HEK293 (cell line): Measurements from ENCODE around the gene GRP.

Experiments used
- CTCF ChIA-PET: fragments of 350-600 bp; formaldehyde crosslinking; extraction: SDS; loops from one replicate; lab custom pipeline; 2021; ENCODE audit warnings: antibody characterized with exemption; lab: Yijun Ruan, JAX
- POLR2A ChIA-PET: fragments of 300-600 bp; formaldehyde crosslinking; extraction: SDS; loops from one replicate; lab custom pipeline; 2020; ENCODE audit warnings: antibody characterized with exemption, inconsistent platforms; lab: Yijun Ruan, JAX
- H3K27ac ChIP-seq: fragments of 200-500 bp; sonication (Bioruptor generic); 2 replicates; pipeline ENCODE4 v1.5.1; 2014; ENCODE audit warnings: low read depth, low read length, control low read depth, inconsistent platforms; ENCODE audit errors: extremely low read depth
- H3K36me3 ChIP-seq, 2 experiments: fragments of 200-500 bp in 1 of 2; sonication (Bioruptor generic) in 1 of 2; 1 replicate in 1 of 2; 2 replicates in 1 of 2; pipeline ENCODE4 v1.5.1; 2014 to 2017; ENCODE audit warnings: inconsistent platforms in 2 of 2, low read length in 2 of 2; ENCODE audit not compliant: control insufficient read depth in 2 of 2, insufficient read depth in 1 of 2
- H3K4me1 ChIP-seq: fragments of 200-500 bp; sonication (Bioruptor generic); 2 replicates; pipeline ENCODE4 v1.5.1; 2014; ENCODE audit warnings: mild to moderate bottlenecking, low read length, inconsistent platforms; ENCODE audit not compliant: control insufficient read depth, insufficient read depth
- H3K4me3 ChIP-seq: 2 replicates; pipeline ENCODE4 v1.5.1; 2011; ENCODE audit warnings: low read depth, mild to moderate bottlenecking, control low read depth, low read length, moderate library complexity
- H3K9me3 ChIP-seq: fragments of 200-500 bp; sonication (Bioruptor generic); 2 replicates; pipeline ENCODE4 v1.5.1; 2014; ENCODE audit warnings: low read depth, low read length, inconsistent platforms; ENCODE audit not compliant: control insufficient read depth, insufficient read depth
- EGR2 ChIP-seq: fragments of 450-650 bp; formaldehyde crosslinking; IDR thresholded peaks from 2 replicates; pipeline ENCODE4 v1.5.1; 2016; ENCODE audit warnings: low read depth, missing biosample characterization, missing genetic modification characterization
- GLIS1 ChIP-seq: fragments of 450-650 bp; formaldehyde crosslinking; IDR thresholded peaks from 2 replicates; pipeline ENCODE4 v1.5.1; 2016; ENCODE audit warnings: missing biosample characterization, missing genetic modification characterization
- SP3 ChIP-seq: fragments of 450-650 bp; formaldehyde crosslinking; IDR thresholded peaks from 2 replicates; pipeline ENCODE4 v1.5.1; 2016; ENCODE audit warnings: missing biosample characterization, missing genetic modification characterization
- WT1 ChIP-seq: fragments of 450-650 bp; formaldehyde crosslinking; IDR thresholded peaks from 2 replicates; pipeline ENCODE4 v1.5.1; 2016; ENCODE audit warnings: missing biosample characterization, missing genetic modification characterization
- ZFP3 ChIP-seq: fragments of 450-650 bp; formaldehyde crosslinking; IDR thresholded peaks from 2 replicates; pipeline ENCODE4 v1.5.1; 2016; ENCODE audit warnings: low read depth, missing biosample characterization, missing genetic modification characterization
- ZNF223 ChIP-seq: fragments of 450-650 bp; formaldehyde crosslinking; IDR thresholded peaks from 2 replicates; pipeline ENCODE4 v1.5.1; 2016; ENCODE audit warnings: missing biosample characterization, missing genetic modification characterization
- ZNF248 ChIP-seq: fragments of 450-650 bp; formaldehyde crosslinking; IDR thresholded peaks from 2 replicates; pipeline ENCODE4 v1.5.1; 2017; ENCODE audit warnings: missing biosample characterization, missing genetic modification characterization
- ZNF266 ChIP-seq: fragments of 450-650 bp; formaldehyde crosslinking; IDR thresholded peaks from 2 replicates; pipeline ENCODE4 v1.5.1; 2016; ENCODE audit warnings: missing biosample characterization, missing genetic modification characterization, low read depth
- ZNF292 ChIP-seq: fragments of 450-650 bp; formaldehyde crosslinking; IDR thresholded peaks from 2 replicates; pipeline ENCODE4 v1.5.1; 2016; ENCODE audit warnings: low read depth, missing biosample characterization, missing genetic modification characterization, borderline replicate concordance
- ZNF404 ChIP-seq: fragments of 450-650 bp; formaldehyde crosslinking; IDR thresholded peaks from 2 replicates; pipeline ENCODE4 v1.5.1; 2017; ENCODE audit warnings: missing biosample characterization, missing genetic modification characterization
- ZNF423 ChIP-seq: fragments of 450-650 bp; formaldehyde crosslinking; IDR thresholded peaks from 2 replicates; pipeline ENCODE4 v1.5.1; 2016; ENCODE audit warnings: missing biosample characterization, missing genetic modification characterization
- ZNF776 ChIP-seq: fragments of 450-650 bp; formaldehyde crosslinking; IDR thresholded peaks from 2 replicates; pipeline ENCODE4 v1.5.0; 2017; ENCODE audit warnings: missing biosample characterization, missing genetic modification characterization, borderline replicate concordance
- TF ChIP-seq, protein P1 (sequence below): fragments of 450-650 bp; formaldehyde crosslinking; IDR thresholded peaks from 2 replicates; pipeline ENCODE4 v1.5.1; 2016; ENCODE audit warnings: missing biosample characterization, missing genetic modification characterization
- TF ChIP-seq, protein P2 (sequence below): fragments of 450-650 bp; formaldehyde crosslinking; optimal IDR thresholded peaks from 2 replicates; pipeline ENCODE3; 2016; ENCODE audit warnings: missing biosample characterization, mild to moderate bottlenecking, missing genetic modification characterization
- TF ChIP-seq, protein P3 (sequence below): fragments of 450-650 bp; formaldehyde crosslinking; IDR thresholded peaks from 2 replicates; pipeline ENCODE4 v1.5.1; 2017; ENCODE audit warnings: missing biosample characterization, missing genetic modification characterization
- TF ChIP-seq, protein P4 (sequence below): fragments of 450-650 bp; formaldehyde crosslinking; IDR thresholded peaks from 2 replicates; pipeline ENCODE4 v1.5.1; 2016; ENCODE audit warnings: missing biosample characterization, missing genetic modification characterization
- TF ChIP-seq, protein P5 (sequence below): fragments of 450-650 bp; formaldehyde crosslinking; IDR thresholded peaks from 2 replicates; pipeline ENCODE4 v1.5.1; 2017; ENCODE audit warnings: missing biosample characterization, missing genetic modification characterization

The GRP gene

DNA sequence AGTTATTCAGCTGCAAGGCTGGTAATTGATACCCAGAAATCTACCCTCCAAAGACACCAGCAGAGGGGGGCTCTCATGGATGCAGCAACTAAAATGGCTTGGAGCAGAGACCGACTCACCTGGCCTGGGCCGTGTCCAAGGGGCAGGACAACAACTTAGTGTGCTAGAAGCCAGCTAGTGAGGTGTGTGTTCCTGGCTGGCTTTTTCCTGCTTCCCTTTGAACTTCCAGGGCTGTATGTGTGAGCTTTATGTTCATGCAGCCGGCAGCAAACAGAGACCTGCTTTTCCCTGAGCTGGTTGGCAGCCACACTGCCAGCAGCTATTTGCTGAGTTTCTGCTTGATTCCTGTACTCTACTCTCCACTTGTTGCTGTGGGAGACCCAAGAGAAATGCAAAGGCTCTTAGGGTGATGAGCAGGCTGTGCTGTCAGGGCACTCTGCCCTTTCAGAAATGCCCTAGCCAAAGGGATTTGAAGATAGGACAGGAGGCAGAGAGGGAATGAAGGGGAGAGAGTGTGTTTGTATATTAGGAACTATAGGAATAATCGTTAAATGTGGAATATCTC, 23.7 kb upstream of the GRP start:
- POLR2A ChIA-PET = no interaction called here
- TF ChIP-seq, protein P1, sequence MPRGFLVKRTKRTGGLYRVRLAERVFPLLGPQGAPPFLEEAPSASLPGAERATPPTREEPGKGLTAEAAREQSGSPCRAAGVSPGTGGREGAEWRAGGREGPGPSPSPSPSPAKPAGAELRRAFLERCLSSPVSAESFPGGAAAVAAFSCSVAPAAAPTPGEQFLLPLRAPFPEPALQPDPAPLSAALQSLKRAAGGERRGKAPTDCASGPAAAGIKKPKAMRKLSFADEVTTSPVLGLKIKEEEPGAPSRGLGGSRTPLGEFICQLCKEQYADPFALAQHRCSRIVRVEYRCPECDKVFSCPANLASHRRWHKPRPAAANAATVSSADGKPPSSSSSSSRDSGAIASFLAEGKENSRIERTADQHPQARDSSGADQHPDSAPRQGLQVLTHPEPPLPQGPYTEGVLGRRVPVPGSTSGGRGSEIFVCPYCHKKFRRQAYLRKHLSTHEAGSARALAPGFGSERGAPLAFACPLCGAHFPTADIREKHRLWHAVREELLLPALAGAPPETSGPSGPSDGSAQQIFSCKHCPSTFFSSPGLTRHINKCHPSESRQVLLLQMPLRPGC (tag by site-specific recombination) = no peak
- TF ChIP-seq ZNF292 (tag by site-specific recombination) = no peak
- TF ChIP-seq ZNF776 (tag by site-specific recombination) = no peak
- TF ChIP-seq EGR2 (tag by site-specific recombination) = no peak
- no peak for TF ChIP-seq ZNF404
- no peak for TF ChIP-seq SP3 (tag by site-specific recombination)

DNA sequence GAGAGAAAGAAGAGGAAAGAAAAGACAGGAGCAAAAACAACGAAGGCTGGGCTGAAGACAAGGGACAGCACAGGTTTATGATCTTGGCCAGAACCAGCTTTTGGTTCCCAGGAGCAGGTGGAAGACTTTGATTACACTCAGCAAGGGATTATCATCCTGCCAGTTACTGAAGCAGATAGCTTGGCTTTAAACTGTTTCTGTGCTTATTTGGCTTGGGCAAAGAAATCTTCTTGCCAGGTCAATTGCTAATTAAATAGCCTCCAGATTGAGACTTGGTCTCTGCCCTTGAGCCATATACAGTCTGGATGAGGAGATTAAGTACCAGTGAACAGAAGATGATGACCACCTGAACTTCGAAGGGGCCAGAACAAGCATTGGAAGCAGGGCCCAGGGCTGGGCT, 22.3 kb upstream of the GRP start:
- no peak overlapping the region for H3K4me3 ChIP-seq
- no peak overlapping the region for H3K27ac ChIP-seq
- no peaks in the 10 kb centered on the region for H3K9me3 ChIP-seq
- POLR2A ChIA-PET = no interaction called here
- H3K36me3 ChIP-seq = no peaks in the 10 kb centered on the region
- no peak for TF ChIP-seq GLIS1 (tag by site-specific recombination)
- no peak for TF ChIP-seq ZNF223 (tag by site-specific recombination)
- TF ChIP-seq, protein P2, sequence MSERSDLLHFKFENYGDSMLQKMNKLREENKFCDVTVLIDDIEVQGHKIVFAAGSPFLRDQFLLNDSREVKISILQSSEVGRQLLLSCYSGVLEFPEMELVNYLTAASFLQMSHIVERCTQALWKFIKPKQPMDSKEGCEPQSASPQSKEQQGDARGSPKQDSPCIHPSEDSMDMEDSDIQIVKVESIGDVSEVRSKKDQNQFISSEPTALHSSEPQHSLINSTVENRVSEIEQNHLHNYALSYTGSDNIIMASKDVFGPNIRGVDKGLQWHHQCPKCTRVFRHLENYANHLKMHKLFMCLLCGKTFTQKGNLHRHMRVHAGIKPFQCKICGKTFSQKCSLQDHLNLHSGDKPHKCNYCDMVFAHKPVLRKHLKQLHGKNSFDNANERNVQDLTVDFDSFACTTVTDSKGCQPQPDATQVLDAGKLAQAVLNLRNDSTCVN (tag by site-specific recombination) = no peak
- TF ChIP-seq WT1 = no peak
- TF ChIP-seq, protein P3, sequence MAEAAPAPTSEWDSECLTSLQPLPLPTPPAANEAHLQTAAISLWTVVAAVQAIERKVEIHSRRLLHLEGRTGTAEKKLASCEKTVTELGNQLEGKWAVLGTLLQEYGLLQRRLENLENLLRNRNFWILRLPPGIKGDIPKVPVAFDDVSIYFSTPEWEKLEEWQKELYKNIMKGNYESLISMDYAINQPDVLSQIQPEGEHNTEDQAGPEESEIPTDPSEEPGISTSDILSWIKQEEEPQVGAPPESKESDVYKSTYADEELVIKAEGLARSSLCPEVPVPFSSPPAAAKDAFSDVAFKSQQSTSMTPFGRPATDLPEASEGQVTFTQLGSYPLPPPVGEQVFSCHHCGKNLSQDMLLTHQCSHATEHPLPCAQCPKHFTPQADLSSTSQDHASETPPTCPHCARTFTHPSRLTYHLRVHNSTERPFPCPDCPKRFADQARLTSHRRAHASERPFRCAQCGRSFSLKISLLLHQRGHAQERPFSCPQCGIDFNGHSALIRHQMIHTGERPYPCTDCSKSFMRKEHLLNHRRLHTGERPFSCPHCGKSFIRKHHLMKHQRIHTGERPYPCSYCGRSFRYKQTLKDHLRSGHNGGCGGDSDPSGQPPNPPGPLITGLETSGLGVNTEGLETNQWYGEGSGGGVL (tag by site-specific recombination) = no peak
- TF ChIP-seq, protein P4, sequence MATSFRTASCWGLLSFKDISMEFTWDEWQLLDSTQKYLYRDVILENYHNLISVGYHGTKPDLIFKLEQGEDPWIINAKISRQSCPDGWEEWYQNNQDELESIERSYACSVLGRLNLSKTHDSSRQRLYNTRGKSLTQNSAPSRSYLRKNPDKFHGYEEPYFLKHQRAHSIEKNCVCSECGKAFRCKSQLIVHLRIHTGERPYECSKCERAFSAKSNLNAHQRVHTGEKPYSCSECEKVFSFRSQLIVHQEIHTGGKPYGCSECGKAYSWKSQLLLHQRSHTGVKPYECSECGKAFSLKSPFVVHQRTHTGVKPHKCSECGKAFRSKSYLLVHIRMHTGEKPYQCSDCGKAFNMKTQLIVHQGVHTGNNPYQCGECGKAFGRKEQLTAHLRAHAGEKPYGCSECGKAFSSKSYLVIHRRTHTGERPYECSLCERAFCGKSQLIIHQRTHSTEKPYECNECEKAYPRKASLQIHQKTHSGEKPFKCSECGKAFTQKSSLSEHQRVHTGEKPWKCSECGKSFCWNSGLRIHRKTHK (tag by site-specific recombination) = no peak
- no peak for TF ChIP-seq ZNF248
- TF ChIP-seq ZFP3 (tag by site-specific recombination) = no peak
- no peak for TF ChIP-seq ZNF266 (tag by site-specific recombination)
- TF ChIP-seq, protein P5, sequence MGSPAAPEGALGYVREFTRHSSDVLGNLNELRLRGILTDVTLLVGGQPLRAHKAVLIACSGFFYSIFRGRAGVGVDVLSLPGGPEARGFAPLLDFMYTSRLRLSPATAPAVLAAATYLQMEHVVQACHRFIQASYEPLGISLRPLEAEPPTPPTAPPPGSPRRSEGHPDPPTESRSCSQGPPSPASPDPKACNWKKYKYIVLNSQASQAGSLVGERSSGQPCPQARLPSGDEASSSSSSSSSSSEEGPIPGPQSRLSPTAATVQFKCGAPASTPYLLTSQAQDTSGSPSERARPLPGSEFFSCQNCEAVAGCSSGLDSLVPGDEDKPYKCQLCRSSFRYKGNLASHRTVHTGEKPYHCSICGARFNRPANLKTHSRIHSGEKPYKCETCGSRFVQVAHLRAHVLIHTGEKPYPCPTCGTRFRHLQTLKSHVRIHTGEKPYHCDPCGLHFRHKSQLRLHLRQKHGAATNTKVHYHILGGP = no peak
- TF ChIP-seq ZNF423 (tag by site-specific recombination) = no peak
- CTCF ChIA-PET = no interaction called here
- H3K4me1 ChIP-seq = no peaks in the 10 kb centered on the region

More for the DNA sequence above, 23.7 kb upstream of the GRP start:
- Histone ChIP-seq H3K27ac (no peak overlapping the region), H3K9me3 (no peaks in the 10 kb centered on the region), H3K4me3 (no peak overlapping the region), H3K4me1 (no peaks in the 10 kb centered on the region), H3K36me3 (no peaks in the 10 kb centered on the region)
- CTCF ChIA-PET = interaction anchor here (0.6 kb wide), 1 partner anchor 118 kb away, joined by 3 read pairs; no protein-coding TSS in a partner anchor
